ENCODE measurements around the gene ZNF438.

Gene ZNF438

DNA sequence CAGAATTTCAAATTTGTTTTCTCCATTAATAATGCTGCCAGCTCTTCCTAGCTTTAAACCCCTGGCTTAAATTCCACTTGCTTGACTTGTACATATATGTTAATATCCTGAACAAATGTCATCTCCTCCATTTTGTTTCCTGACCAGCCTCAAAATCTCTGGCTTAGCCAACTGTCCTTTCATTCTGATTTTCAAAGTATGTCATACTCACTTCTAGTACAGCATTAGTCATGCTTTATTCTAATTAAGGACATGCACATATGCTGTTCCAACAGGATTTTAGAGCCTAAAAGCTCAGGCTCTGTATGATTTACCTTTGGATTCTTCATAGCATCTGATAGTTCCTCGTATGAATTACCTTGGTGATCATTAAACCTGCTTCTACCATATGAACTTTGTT is 158.3 kb downstream of the ZNF438 start:
- no peak for DNase-seq

DNA sequence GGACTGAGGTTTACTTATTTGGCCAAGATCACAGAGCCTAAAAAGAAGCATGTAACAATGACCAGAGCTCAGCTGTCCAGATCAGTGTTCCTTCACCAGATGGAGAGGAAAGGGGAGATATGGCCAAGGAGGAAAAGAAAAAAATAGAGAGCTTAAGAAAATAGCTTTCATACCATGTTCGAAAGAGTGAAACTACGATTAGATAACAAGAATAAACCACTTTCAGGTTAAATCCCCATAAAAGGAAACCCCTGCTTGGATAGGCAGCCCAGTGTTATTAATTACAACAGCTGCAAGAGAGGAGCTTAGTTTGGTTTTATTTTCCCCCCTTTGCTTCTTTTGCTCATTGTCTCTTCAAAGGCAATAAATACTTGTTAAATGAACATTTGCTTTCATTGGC is 160.8 kb downstream of the ZNF438 start:
- no peak for DNase-seq

DNA sequence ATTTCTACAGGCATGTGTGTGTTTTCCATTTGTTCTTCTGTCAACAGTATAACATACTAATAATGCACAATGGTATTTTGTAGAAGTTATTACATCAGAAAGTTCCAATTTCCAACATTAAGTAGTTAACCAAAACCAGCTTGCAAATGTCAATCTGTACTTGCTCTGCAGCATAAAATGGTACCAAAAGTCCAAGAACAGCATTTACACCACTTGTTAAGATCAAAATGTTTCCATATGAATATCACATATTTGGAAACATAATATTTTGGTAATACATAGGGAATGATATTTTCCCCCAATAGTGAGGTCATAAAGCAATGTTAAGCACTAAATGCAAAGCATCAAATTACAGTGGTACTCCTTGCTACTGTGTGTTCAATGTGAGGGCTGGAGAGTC is 162.1 kb downstream of the ZNF438 start:
- DNase-seq = no peak

DNA sequence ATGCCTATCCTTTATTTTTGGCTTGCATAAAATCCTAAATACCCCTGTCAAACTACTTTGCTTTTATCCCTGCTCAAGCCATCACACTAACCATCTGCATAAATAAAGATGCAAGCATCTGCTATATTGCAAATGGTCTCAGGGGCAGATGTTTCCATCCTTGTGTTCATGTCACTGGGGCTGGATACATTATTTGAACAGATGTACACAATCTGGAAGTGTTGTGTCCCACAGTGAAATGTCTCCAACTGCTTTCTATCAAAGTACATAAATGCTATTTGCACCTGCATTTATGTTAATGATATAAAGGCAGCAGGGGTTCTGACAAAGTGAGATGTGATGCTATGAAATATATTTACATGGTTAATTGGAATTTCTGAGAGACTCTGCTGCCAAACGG is 163.1 kb downstream of the ZNF438 start:
- DNase-seq = no peak

DNA sequence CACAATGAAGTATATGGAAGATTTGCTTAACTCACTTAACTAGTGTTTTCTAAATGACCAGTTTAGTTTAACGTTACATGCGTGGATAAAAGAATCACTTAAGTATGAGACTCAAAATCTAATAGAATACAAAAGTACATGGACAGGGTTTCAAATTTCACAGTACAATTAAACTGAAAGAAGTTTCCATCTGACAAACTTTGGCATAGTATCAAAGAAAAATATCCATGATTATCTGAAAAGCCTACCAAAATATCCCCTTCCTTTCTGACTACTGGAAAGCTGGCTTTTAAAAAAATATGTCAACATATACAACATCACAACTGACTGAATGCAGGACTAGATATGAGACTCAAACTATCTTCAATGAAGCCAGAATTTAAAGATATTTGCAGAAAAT is 164.8 kb downstream of the ZNF438 start:
- DNase-seq = no peak

DNA sequence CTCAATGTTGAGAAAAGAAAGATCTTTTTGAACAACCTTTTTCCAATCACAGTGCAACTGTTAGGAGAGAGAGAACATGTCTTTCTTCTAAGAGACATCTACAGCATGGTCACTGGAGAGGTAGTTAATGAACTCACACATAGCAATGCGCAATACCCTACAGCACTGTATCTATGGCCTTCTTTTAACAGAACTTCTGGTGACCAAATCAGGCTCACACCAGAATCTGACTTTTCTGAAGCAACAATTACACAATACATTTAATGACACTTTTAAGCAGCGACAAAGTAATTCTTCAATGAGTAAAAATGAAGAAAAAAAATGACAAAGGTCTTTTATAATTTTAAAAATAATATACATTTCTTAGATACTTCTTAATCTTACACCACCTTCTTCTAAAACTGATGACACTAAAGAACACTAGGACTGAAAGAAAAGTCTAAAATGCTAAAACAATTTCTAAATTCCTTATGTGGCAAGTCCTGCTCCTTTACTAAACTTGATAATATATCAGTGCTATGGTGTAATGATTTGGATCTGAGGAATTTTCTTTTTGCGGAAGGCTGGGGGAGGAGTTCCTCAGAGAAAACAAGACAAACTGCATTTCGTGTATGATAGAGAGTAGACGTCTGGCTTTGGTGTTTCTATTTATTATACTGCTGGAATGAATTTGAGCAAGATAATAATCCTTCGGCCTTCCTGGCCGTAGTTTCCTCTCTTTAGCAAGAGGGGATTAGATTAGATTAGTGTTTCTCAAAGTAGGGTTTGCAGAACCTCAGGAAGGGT is 166.3 kb downstream of the ZNF438 start:
- DNase-seq = no peak

DNA sequence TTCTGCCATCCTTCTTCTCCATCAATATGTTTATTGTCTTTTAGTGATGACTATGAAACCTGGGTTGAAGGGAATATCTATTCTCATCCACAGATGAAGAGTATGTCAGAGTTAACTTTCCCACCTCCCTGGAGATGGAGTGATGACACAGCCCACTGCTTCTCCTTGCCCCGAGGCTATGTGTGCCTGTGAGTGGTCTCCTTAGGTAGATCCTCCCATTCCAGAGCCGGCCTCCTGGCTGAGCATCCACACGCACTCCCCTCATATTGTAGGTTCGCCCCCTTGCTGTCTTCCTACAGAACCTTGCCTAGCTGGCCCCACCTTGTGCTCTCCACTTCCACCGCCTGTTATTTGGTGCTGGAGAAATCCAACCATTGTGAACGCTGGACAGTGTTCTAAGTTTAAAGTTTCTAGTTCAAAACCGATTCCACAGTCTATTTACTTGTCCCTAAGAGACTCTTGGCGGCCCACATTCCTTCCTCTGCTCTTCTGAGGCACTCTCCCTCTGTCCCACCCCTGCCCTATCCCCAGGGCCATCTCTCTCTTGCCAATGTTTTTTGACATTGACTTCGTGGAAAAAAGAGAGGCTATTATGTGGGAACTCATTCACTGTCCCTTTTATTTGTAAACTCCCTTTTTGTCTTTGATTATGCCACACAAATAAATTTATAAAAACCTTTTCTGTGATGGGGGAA is 168.0 kb downstream of the ZNF438 start:
- DNase-seq = no peak

DNA sequence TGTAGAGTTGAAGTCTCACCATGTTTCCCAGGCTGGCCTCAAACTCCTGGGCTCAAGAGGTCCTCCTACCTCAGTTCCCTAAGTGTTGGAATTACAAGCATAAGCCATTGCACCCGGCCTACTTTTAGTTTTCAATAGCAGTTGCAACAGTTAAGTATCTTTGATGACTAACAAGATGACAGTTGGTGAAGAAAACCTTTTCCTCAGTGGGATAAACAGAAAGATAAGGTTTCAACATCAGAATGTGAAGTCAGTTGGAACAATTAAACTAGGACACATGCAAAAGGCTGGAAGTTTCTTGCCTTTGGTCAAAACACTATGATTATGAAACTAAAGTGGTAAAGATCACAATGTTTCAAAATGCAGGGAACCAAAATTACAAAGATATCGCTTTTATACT is 169.2 kb downstream of the ZNF438 start:
- DNase-seq = no peak

DNA sequence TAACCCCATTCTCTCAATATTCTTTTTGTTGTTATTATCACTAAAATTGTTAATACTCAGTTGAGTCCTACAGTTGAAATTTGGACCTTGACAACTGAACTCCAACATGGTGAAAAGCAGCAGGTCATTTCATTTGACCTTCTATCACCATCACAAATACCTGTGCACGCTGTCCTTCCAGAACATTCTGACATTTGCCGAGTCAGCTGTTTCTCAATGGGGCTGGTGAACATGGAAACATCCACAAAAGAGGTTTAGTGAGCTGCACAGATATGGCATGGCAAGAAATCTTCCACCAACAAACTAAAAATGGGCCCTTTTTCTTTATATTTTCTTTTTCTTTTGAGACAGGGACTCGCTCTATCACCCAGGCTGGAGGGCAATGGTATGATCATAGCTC is 169.7 kb downstream of the ZNF438 start:
- DNase-seq = no peak

DNA sequence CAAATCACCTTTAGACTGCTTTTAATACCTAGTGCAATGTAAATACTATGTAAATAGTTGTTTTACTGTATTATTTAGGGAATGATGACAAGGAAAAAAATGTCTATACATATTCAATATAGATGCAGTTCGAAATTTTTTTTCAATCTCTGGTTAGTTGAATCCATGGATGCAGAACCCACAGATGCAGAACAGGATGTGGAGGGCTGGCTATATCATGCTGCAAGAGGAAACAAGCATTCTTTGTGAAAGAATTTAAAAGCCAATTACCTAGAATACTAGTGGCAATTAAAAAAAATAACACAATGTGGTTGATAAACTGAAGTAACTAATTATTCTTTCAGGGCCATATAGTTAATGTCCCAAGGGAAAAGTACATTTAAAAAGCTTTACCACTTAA is 170.4 kb downstream of the ZNF438 start:
- no peak for DNase-seq

DNA sequence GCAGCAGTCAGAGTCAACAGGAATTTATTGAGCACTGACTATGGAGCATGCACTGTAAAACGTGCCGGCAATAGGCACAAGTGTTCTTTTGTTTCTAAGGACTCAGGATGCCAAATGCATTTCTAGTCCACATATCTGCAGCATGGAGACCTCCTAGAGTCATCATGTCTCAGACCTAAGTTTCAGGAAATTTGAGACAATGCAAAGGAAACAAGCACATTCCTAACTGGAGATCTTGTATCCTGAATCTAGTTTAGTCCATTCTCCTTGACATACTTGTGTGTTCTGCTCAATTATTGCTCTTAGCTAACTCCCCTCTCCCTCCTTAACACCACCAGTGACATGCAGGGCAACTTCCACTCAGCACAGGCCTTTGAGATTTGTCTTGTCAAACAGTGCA is 173.2 kb downstream of the ZNF438 start:
- no peak for DNase-seq

DNA sequence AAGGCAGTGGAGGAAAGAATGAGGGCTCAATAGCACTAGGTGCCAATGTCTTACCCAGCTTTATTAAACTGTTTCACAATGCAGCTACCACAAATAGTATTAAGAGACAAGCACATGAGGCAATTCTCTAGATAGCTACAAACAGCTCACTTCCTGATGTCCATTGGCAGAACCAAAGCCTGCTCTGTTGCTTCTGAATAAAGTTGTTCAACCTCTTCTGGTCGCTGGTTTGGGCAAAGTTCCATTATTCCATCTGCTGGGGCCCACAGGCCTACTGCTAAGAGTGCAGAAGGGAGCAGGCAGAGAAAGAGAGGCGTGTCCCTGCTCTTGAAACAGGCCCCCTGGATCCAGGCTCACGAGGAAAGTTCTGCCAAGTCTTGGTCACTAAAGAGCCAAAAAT is 173.9 kb downstream of the ZNF438 start:
- DNase-seq = no peak

DNA sequence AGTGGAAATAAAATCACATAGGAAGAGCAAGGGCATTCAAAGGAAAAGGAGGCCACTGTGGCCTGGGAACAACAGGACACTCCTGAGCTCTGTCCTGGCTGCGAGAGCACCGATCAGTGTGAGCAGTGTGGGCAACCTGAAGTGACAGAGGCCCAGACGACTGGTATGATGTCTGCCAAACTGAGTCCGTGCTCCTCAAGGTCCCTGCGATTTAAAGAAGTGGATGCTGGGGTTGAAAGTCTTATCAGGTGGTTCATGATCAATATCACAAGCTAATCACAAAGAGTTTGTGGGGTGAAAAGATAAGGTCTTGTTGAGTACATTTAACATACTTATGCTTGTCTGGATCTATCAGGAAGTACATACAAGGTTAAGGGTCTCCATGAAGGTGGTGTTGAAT is 176.5 kb downstream of the ZNF438 start:
- DNase-seq = no peak

DNA sequence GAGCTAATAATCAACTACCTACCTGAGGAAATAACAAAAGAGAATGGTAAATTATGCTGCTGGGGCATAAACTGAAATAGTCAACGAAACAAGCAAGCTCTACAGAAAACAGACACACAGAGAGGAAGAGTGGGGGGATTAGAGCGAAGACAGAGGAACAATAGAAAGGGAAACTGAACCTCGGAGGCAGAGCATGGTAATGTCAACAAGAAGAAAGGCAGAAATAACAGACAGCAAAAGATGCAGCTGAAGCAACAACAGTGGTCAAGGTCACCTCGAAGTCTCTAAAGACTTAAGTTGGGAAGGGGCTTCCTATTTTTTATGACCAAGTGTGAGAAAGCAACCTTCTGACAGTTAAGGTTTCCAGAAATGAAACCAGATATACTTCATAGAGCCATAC is 177.0 kb downstream of the ZNF438 start:
- no peak for DNase-seq

DNA sequence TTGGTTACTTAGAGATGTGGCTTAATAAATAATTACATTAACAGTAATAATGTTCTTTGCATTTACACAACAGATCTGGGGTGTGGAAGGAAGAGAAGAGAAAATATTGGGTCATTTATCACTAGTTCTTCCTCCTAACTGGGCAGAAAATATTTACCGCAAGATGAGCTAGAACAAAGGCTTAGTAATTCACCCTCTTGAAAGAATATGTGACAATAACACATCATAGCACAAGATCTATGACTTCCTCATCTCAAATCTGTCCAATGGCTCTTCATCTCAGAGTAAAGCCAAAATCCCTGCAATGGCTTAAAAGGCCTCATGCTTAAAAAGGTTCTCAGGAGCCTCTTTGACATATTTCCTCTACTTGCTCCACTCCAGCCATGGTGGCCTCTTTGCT is 178.6 kb downstream of the ZNF438 start:
- DNase-seq = no peak

DNA sequence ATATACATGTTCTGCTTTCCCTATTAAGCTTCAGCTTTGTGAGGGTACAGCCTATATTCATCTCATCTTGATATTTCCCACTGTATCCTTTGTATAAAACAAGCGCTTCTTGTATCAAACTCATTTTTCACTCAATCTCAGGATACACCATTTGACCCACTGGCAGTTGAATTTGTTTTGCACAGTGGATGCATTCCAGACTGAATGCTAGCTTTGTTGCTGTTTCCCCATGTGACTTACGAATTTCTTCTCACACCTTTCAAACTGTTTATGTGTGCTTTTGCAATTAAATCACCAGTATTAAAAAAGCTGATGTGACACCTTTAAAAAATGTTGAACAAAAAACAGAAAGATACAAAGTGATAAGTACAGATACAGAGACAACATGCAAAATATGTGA is 180.9 kb downstream of the ZNF438 start:
- no peak for DNase-seq

DNA sequence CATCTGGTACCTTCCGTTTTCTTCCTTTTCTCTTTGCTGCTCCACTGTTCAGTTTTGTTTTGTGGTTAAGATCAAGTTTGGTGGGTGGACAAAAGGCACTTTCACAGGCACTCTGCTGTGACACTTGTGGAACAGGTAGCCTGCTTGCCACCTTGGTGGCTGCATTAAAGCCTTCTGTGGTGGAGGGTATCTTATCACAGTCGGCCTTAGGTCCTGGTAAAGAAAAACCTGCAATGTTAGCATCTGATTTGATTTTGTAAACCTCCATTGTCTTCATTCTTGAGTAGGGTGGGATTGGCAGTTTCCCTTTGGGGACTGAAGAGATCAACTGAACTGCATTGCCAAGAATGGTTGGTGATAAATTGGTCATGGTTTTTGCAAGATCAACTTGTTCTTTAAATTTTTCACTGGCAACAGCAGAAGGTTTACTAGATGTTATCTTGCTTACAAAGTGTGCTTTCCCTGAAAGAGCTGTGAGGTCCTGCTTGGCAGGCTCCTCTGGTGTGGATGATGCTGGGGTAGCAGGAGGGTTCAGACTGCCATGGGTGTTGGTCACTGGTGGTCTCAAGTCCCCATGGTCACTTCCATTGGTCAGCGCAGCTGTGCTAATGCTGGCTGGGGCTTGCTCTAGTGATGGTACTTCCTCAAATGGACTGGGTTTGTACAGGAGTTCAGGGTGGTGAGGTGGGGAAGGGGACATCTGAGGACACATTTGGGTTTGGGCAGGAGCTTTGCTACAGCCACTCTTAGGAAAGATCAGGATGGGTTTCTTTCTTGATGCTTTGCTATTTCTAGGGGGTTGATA is 182.2 kb downstream of the ZNF438 start:
- no peak for DNase-seq

DNA sequence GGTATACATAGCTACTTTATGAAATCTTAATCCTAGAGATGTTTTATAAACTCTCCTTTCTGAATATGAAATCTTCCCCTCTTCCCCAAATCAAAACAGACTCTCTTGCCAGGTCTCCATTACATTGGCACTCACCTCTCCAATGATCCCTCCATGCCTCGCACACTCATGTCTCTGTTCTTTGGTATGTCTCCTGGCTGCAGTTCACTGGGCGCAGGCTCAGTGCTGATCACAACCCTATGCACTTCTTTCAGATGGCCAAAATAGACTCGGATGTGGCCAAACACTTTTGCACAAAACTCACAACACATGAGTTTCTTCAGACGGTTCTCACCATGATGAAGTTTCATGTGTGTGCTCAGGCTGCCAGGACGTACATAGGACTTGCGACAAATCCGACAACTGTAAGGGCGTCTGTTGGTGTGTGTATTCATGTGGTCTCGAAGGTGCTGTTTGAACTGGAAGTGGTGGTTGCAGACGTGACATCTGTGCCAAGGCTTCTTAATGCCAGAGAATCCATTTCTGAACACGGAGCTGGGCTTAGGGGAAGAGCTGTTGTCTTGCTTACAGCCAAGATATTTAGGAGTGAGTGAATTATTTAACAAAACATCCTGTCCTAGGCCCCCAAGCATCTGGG is 183.2 kb downstream of the ZNF438 start:
- DNase-seq = no peak

DNA sequence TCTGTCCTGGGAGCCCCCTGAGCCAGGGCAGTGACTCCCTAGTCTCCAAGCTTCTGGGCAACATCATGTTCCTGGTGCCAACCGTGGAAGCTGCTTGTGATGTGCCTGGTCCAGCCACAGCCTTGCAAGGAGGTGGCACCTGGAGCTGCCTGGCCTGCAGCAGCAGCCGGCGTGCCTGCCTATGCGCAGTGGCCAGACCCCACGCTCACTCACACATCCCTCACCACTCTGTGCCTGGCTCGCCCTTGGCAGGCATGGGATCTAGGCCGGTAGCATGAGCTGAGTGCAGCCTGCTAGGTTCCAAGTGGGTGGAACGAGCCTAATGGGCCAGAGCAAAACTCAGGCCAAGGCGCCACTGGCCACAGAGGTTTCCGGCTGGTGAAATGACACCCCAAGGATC is 184.0 kb downstream of the ZNF438 start:
- DNase-seq = no peak

DNA sequence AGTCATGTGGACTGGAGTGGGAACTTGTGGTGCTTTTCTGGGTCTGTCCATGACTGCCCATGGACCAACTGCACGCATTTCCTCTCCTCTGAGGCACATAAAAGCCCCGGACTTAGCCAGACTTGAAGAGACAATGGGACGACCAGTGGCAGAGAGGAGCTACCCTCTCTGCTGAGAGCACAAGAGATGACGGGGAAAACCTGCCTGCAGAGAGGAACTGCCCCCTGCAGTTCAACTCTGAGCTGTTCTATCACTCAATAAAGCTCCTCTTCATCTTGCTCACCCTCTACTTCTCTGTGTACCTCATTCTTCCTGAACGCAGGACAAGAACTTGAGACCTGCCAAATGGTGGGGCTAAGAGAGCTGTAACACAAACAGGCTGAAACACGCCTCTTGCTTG is 184.5 kb downstream of the ZNF438 start:
- no peak for DNase-seq

DNA sequence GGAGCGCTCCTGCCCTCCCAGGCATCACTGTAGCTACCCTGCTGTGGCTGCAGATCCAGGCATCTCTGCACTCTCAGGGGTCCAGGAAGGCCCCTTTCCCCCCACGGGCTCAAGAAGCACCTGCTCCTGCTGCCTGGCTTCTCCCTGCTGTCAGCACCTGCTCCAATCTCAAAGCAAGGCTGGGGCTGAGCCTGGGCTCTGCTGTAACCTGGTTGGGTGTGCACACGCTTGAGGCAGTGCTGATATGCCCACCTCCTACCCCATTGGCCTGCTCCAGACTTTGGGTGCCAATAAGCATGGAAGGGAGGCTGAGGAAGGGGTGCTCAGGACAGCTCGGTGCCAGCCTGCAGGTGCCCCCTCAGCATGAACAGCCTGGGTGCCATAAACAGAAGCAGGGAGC is 185.0 kb downstream of the ZNF438 start:
- no peak for DNase-seq

DNA sequence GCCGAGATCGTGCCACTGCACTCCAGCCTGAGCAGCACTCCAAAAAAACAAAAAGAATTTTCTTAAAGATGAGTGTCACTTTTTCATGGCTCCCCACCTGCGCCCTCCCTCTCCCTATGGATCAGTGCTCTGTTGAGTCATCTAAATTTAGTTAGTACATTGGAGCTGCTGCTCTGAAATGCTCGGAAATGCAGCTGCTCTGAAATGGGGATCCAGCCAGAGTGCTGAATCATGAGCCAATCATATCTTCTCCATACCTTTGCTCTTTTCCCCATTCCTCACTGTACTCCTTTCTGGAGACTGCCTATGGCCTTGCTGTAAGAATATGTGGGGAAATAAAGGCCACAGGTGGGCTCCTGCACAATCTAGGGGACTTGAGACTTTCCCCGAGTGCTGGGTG is 188.8 kb downstream of the ZNF438 start:
- DNase-seq = no peak

DNA sequence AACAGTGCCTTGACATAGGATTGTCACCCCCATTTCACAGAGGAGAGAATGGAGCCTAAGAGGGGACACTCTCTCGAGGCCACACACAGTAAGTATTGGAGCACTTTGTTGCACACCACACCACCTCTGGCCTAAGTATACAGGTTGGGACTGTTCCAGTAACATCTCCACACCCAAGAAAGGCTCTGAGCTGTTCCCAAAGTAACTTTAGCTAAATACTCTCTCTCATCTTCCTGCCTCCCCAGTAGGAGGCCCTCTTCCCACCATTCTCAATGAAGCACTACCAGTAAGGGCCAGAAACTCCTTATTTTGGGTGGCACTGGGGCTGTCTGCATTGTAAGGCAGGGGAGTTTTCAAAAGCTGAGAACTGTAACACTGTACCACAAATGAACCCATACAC is 189.5 kb downstream of the ZNF438 start:
- DNase-seq = no peak
